Testis (tissue), 2 donors: ENCODE measurements around the gene CCDC74B.
"Not testable (repeated sequence)": the region's sequence is repeated elsewhere in the genome, so short reads cannot be mapped to it uniquely, and the experiment has no call there.

Source experiments
- CTCF ChIP-seq, 3 experiments: fragments of 450-650 bp in 2 of 3; fragments of 200-600 bp in 1 of 3; sonication (generic) in 1 of 3; IDR thresholded peaks; one replicate each; pipeline ENCODE4 v1.5.1; 2016 to 2019; ENCODE audit warnings: antibody characterized with exemption in 3 of 3, mild to moderate bottlenecking in 2 of 3, moderate library complexity in 1 of 3
- POLR2A ChIP-seq: fragments of 450-650 bp; IDR thresholded peaks from one replicate; pipeline ENCODE4 v1.6.1; 2017; ENCODE audit warnings: antibody characterized with exemption, mild to moderate bottlenecking, moderate library complexity

DNA sequence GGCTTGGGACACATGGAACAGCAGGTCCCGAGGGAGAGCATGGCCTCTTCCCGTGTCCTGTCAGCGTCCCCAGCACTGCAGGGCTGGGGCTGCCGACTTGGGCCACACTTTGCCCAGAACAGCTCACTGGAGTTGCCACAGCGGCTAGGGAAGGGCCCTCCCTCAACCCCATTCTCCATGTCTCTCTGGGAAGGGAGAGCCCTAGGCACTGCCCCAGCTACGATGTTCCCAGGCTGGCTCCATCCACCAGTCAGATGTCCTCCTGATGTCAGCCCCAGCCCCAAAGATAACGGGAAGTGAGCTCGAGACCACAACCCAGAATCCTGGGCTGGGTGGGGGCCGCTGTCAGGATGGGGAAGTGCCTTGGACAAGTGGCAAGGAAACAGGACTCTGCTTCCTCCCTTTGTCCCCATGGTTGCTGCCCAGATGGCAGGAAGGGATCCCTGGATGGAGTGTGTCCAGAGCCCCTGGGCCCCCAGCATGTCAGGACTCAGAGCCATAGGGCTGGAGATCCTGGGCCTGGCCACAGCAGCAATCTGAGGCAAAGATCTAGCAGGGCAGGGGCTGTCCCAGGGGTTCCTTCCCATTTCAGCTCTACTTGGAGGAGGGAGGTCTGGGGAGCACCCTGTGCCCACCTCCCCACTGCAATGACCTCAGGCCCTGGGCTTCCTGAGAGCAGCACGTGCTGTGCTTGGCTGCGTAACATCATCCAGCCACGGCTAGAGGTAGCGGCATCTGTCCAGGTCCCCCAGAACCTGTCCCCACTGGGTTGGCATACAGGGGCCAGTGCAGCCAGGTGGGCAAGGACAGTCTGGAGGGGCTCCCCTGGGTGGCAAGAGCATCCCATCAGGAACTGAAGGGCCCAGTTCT is 2.3 kb downstream of the CCDC74B start:
- TF ChIP-seq CTCF (IDR thresholded peaks at IDR 0.05); POLR2A: not testable (repeated sequence)
